GM18505 (cell line): Measurements from ENCODE around the gene VIPAS39.

Experiments used
- ATAC-seq: cut with Tn5 transposase; IDR thresholded peaks from one replicate; pipeline ENCODE4 v1.9.1; 2021; ENCODE audit not compliant: unreplicated experiment
- POLR2A ChIP-seq: IDR thresholded peaks from 4 replicates; pipeline ENCODE4 v1.6.1; 2011; ENCODE audit warnings: borderline replicate concordance; ENCODE audit not compliant: insufficient read depth, insufficient read length; ENCODE audit errors: extremely low read depth

The VIPAS39 gene

GRCh38 chr14:77485256-77485655, 27.9 kb upstream of the VIPAS39 start:
- TF ChIP-seq POLR2A: no peak
- no peak for ATAC-seq

- TF ChIP-seq POLR2A: no peak
- no peak for ATAC-seq
Observed at GRCh38 chr14:77482422-77482821, 25.0 kb upstream of the VIPAS39 start.

- no peak for TF ChIP-seq POLR2A
- peak; percentile 84 for ATAC-seq
Observed at GRCh38 chr14:77478796-77479195, 21.4 kb upstream of the VIPAS39 start.

GRCh38 chr14:77478029-77478428, 20.6 kb upstream of the VIPAS39 start:
- no peak for TF ChIP-seq POLR2A
- ATAC-seq: no peak

- TF ChIP-seq POLR2A: no peak
- no peak for ATAC-seq
Observed at GRCh38 chr14:77475432-77476115, 18.2 kb upstream of the VIPAS39 start.

- no peak for TF ChIP-seq POLR2A
- ATAC-seq: no peak
Observed at GRCh38 chr14:77474479-77475177, 17.2 kb upstream of the VIPAS39 start.

GRCh38 chr14:77473921-77474320, 16.5 kb upstream of the VIPAS39 start:
- ATAC-seq: no peak

GRCh38 chr14:77470224-77470870, 12.9 kb upstream of the VIPAS39 start:
- no peak for ATAC-seq

More at GRCh38 chr14:77473921-77474320, 16.5 kb upstream of the VIPAS39 start:
- TF ChIP-seq POLR2A: no peak

GRCh38 chr14:77469539-77469938, 12.1 kb upstream of the VIPAS39 start:
- no peak for ATAC-seq
- no peak for TF ChIP-seq POLR2A

More at GRCh38 chr14:77470224-77470870, 12.9 kb upstream of the VIPAS39 start:
- no peak for TF ChIP-seq POLR2A

GRCh38 chr14:77469067-77469505, 11.7 kb upstream of the VIPAS39 start:
- TF ChIP-seq POLR2A: no peak
- no peak for ATAC-seq

- ATAC-seq: no peak
Observed at GRCh38 chr14:77467801-77468200, 10.4 kb upstream of the VIPAS39 start.

GRCh38 chr14:77459072-77459723, 1.8 kb upstream of the VIPAS39 start:
- ATAC-seq: no peak
- no peak for TF ChIP-seq POLR2A

More at GRCh38 chr14:77467801-77468200, 10.4 kb upstream of the VIPAS39 start:
- no peak for TF ChIP-seq POLR2A

- peak; percentile 22 for ATAC-seq
- no peak for TF ChIP-seq POLR2A
Observed at GRCh38 chr14:77458249-77458950, 999 bp upstream of the VIPAS39 start.

GRCh38 chr14:77457115-77457521, 283 bp downstream of the VIPAS39 start:
- no peak for ATAC-seq
- no peak for TF ChIP-seq POLR2A
